SH-SY5Y (cell line): ENCODE data around the gene CFAP70.

Experiments
- GATA2 ChIP-seq: IDR thresholded peaks from 2 replicates; pipeline ENCODE4 v1.6.1; 2011; ENCODE audit warnings: mild to moderate bottlenecking, low read depth, low read length
- GATA3 ChIP-seq: IDR thresholded peaks from 2 replicates; pipeline ENCODE4 v1.6.1; 2011; ENCODE audit warnings: low read depth, mild to moderate bottlenecking, low read length, moderate library complexity

GRCh38 chr10:73253225-73253555, 105.5 kb downstream of the CFAP70 start:
- no peak for TF ChIP-seq GATA2
- no peak for TF ChIP-seq GATA3
